Nasal cavity respiratory epithelium epithelial cell of viscerocranial mucosa (primary cell): ENCODE results near the gene HSD11B2. TPM values are rescaled to one million over a fixed set of nuclear protein-coding genes. Genes with fewer than 3 reads are reported as not detected.

Experiments
- total RNA-seq: library from RNA; depleted of rRNA; stranded (reverse); fragments of >200 nt; gene quantifications from 2 replicates; pipeline ENCODE4 v1.2.3, GENCODE V29; 2014

The HSD11B2 gene
- 1.4 and 4.6 TPM in 2 replicates for total RNA-seq

DNA sequence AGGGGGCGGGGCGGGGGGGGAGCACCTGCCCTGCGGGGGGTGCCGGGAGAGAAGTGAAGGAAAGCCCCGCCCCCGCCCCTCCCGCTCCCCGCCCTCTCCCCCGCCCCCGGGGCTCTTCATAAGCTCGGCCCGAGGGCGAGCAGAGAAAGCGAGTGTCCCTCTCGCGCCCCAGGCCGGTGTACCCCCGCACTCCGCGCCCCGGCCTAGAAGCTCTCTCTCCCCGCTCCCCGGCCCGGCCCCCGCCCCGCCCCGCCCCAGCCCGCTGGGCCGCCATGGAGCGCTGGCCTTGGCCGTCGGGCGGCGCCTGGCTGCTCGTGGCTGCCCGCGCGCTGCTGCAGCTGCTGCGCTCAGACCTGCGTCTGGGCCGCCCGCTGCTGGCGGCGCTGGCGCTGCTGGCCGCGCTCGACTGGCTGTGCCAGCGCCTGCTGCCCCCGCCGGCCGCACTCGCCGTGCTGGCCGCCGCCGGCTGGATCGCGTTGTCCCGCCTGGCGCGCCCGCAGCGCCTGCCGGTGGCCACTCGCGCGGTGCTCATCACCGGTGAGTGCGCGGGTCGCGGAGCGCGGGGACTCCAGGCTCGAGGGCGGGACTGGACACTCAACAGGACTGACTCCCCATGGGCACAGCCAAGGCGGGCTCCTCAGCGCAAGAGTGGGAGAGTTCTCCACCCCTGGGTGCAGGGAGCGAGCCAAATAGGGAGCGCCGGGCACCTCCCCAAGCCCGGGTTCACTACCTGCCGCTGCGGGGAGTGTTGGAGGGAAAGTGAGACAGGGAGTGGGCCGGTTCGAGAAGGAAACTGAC lies at the start of gene HSD11B2:
Gene HSD11B2, plus strand, starts transcription at position 145 of the 798 bp plus-strand sequence. Its CDS starts 128 bp downstream, at position 273.

DNA sequence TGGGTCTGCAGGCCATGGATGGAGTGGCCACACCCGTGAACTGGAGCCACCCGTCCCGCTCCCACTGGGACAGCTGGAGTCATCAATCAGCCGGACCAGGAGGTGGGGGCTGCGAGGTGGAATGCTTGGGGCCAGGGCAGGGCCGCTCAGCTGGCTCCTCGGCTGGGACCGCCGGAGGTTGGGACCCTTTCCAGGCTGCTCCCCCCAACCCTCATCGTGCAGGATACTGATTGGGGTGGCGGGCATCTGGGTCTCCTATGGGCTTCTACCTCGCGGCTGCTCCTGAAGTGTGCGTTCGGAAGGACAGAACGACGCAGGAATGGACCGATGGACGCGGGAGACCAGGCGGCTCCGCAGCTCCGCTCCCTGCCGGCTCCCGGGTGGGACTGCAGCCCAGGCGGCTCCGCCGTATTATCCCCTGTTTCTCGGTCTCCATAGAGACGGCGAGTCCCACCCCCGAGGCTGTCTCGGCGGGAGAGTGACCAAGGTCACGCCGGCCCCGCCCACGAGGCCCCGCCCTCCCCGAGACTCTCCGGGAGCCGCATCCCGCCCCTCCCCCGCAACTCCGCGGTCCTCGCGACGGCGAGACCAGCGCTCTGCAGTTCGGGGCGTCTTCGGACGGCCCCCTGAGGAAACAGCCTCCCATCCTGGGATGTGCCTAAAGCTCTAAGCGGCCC lies 37.7 kb upstream of the HSD11B2 start, which contains the start of gene TPPP3:
Gene TPPP3, minus strand, starts transcription at position 388 of the 677 bp plus-strand sequence. CDS start 2,387 bp downstream, outside the sequence.

DNA sequence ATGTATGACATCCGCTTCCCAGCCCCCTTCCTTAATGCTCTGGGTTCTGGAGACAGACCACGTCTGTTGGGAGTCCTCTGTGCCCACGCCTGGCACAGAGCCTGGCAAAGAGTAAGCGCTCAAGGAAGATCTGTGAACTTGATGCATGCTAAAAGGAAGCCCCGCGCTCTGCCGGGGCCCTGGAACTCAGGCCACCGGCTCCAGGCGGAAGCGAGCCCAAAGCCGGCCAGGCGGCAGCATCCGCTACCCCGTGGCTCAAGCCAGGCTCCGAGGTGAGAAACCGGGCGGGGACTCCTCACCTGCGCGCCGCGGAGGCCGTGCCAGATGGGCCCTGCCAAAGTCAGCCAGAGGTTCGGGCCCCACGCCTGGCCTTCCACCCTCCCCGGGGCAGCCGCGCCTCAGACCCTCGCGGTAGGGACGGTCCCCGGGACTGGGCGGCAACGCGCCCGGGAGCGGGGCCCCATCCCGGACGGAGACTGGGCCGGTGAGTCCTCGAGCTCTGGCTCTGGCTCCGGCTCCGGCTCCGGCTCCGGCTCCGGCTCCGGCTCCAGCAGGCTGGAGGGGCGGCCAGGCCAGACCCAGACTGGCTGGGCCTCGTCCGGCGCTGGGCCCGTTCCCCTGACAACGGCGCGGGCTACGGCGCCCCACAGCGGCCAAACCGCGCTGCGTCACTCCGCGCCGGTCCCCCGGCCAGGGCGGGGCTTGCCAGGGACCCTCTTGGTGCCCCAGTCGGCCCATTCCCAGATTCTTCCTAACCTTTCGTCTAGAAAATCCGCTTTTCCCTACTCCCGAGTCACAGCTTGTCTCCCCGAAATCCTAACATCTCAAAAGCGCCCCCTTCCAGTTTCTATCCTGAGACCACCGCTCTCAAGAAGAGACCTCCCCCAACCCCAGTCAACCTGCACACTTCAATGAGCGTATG lies 14.8 kb upstream of the HSD11B2 start, which contains the start of gene ZDHHC1:
Gene ZDHHC1, minus strand, starts transcription at position 606 of the 922 bp plus-strand sequence. CDS start 8,702 bp downstream, outside the sequence.

DNA sequence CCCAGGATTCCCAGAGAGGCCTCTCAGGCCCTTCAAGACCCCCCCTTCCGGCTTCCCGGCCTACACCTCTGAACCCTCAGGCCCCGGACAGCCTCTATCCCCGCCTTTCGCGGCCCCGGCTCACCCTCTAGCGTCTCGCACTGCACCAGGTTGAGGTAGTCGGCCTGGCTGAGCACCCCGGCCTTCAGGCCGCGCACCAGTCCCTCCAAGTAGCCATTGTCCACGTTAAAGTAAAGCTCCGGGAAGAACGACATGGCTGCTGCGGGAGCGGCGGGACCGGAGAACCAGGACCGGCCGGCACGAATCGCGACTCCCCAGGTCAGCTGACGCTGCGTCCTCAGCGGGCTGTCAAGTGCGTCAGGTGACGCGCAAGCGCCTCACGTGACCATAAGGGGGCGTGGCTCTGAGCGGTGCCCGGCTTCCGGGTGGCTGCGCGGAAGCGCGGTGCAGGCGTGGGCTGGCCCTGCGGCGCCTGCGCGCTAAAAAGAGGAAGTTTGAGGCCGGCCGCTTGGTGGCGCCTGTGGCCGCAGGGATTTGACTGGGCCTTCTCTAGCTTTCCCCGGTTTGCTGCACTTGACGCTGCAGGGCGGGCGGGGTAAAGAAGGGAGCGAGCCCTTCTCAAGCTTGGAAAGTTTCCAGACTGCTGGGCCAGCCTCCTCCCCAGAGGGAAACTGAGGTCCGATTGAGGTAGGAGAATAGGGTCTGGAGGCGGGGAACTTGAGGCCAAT lies 50.1 kb downstream of the HSD11B2 start, which contains the start of gene ATP6V0D1:
Gene ATP6V0D1, minus strand, starts transcription at position 325 of the 728 bp plus-strand sequence. Its CDS starts 71 bp downstream, at position 254.

DNA sequence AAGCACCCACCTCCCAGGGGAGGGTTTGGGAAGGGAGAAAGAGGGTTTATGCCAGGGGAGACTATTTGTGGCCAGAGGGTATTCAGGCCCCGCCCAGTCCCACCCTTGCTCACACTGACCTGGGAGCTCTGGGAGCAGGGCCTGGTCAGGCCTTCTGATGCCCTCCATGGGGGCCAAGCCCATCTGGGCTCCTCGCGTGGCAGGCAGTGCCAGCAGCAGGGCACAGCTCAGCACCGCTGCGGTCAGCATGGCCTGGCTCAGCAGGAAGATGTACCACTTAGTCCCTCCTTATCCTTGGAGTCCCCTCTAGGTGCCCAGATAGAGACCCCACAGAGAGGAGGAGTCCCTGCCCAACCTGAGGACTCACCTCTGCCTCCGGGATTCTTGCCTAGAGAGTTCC lies 52.2 kb downstream of the HSD11B2 start, which contains the start of gene AGRP:
Gene AGRP, minus strand, starts transcription at position 398 of the 400 bp plus-strand sequence. Its CDS starts 149 bp downstream, at position 249.

Other genes starting within 250 kb of the HSD11B2 start
- 3.8 and 8.4 TPM in 2 replicates for gene MATCAP1, start 247.2 kb upstream of the HSD11B2 start, total RNA-seq
- gene EXOC3L1, start 241.0 kb upstream of the HSD11B2 start, total RNA-seq: not detected in 2 replicates
- gene E2F4, start 239.0 kb upstream of the HSD11B2 start, total RNA-seq: 49.9 and 66.8 TPM in 2 replicates
- gene ELMO3, start 232.0 kb upstream of the HSD11B2 start, total RNA-seq: 21.9 and 25.2 TPM in 2 replicates
- gene TMEM208, start 204.0 kb upstream of the HSD11B2 start, total RNA-seq: 21.4 and 40.7 TPM in 2 replicates
- 2.7 and 5.8 TPM in 2 replicates for gene FHOD1, start 183.6 kb upstream of the HSD11B2 start, total RNA-seq
- 0.34 and 0.43 TPM in 2 replicates for gene SLC9A5, start 182.1 kb upstream of the HSD11B2 start, total RNA-seq
- gene PLEKHG4, start 151.6 kb upstream of the HSD11B2 start, total RNA-seq: 3.1 and 17.8 TPM in 2 replicates
- not detected in 2 replicates for gene KCTD19, start 104.4 kb upstream of the HSD11B2 start, total RNA-seq
- not detected in 2 replicates for gene LRRC36, start 104.3 kb upstream of the HSD11B2 start, total RNA-seq
- gene TPPP3, start 37.6 kb upstream of the HSD11B2 start, total RNA-seq: under 0.01 and 0.14 TPM in 2 replicates
- 1.4 and 5.3 TPM in 2 replicates for gene ZDHHC1, start 14.6 kb upstream of the HSD11B2 start, total RNA-seq
- 62.2 and 109 TPM in 2 replicates for gene ATP6V0D1, start 50.0 kb downstream of the HSD11B2 start, total RNA-seq
- not detected in 2 replicates for gene AGRP, start 52.4 kb downstream of the HSD11B2 start, total RNA-seq
- 13.0 and 46.4 TPM in 2 replicates for gene RIPOR1, start 97.7 kb downstream of the HSD11B2 start, total RNA-seq
- 33.5 and 36.4 TPM in 2 replicates for gene CTCF, start 131.4 kb downstream of the HSD11B2 start, total RNA-seq
- under 0.01 and 0.07 TPM in 2 replicates for gene CARMIL2, start 214.0 kb downstream of the HSD11B2 start, total RNA-seq
- 10.3 and 13.8 TPM in 2 replicates for gene ACD, start 229.1 kb downstream of the HSD11B2 start, total RNA-seq
- 0.57 and 5.8 TPM in 2 replicates for gene PARD6A, start 229.8 kb downstream of the HSD11B2 start, total RNA-seq
- 13.2 and 17.4 TPM in 2 replicates for gene ENKD1, start 235.6 kb downstream of the HSD11B2 start, total RNA-seq
- gene C16orf86, start 235.7 kb downstream of the HSD11B2 start, total RNA-seq: 0.34 and 0.85 TPM in 2 replicates